Measurements from ENCODE around the gene MYH10. TPM values are rescaled to one million over a fixed set of nuclear protein-coding genes. Genes with fewer than 3 reads are reported as not detected.
"Not testable (repeated sequence)": the region's sequence is repeated elsewhere in the genome, so short reads cannot be mapped to it uniquely, and the experiment has no call there.

The MYH10 gene
- total RNA-seq, 1 donor from 2014 or later: 244 TPM

DNA sequence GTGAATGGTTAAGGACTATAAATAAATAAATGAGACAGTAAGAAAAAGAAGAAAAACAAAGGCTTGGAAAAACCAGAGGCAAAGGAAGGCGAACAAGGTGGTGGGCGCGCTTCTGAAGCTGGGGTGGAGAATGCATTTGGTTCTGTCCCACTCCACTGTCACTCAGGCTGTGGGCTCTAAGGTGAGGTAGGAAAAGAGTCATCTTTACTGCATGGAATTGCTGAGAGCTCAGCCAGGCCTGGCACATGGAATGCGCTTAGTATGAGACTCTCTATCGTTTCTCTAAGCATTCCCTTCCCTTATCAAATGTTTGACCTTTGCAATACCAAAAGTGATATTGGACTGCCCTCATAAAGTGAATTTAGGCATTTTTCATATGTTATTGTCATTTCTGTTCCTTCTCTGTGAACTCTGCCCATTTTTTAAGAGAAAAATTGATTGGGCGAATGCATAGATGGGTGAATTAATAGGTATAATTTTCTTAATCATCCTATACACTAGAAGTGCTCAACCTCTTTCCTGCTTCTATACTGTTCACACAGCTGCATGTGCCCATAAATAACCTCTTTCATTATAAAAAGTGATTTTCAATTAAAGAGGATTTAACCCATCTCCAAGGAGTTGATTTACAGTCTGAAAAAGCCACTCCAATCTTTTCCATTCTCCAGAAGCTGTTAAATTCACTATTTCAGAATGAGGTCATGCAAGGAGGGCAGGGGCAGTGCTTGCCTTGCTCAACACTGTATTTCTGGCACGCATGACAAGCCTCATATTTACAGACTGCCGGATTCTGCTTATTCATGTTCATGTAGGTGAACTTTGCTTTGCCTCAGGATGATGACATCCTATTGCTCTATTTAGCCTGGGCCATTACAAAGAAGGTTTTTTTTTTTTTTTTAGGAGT is 87.7 kb downstream of the MYH10 start:
- no peak overlapping the region for H3K4me3 Mint-ChIP-seq (ENCODE audit: low read depth)
- no peaks in the 10 kb centered on the region for H3K27me3 Mint-ChIP-seq
- H3K36me3 Mint-ChIP-seq (ENCODE audit: insufficient read depth): peaks cover 46% of the 10 kb centered on the region
- no peaks in the 10 kb centered on the region for H3K4me1 Mint-ChIP-seq (ENCODE audit: low read depth)
- TF ChIP-seq, protein P1, sequence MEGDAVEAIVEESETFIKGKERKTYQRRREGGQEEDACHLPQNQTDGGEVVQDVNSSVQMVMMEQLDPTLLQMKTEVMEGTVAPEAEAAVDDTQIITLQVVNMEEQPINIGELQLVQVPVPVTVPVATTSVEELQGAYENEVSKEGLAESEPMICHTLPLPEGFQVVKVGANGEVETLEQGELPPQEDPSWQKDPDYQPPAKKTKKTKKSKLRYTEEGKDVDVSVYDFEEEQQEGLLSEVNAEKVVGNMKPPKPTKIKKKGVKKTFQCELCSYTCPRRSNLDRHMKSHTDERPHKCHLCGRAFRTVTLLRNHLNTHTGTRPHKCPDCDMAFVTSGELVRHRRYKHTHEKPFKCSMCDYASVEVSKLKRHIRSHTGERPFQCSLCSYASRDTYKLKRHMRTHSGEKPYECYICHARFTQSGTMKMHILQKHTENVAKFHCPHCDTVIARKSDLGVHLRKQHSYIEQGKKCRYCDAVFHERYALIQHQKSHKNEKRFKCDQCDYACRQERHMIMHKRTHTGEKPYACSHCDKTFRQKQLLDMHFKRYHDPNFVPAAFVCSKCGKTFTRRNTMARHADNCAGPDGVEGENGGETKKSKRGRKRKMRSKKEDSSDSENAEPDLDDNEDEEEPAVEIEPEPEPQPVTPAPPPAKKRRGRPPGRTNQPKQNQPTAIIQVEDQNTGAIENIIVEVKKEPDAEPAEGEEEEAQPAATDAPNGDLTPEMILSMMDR (IDR thresholded peaks at IDR 0.05; ENCODE audit: unreplicated experiment): no peak
- no peaks in the 10 kb centered on the region for H3K9me3 Mint-ChIP-seq (ENCODE audit: low read depth)
- H3K27ac Mint-ChIP-seq: no peak overlapping the region
- DNase-seq (ENCODE audit: low spot score, unreplicated experiment): no peak

DNA sequence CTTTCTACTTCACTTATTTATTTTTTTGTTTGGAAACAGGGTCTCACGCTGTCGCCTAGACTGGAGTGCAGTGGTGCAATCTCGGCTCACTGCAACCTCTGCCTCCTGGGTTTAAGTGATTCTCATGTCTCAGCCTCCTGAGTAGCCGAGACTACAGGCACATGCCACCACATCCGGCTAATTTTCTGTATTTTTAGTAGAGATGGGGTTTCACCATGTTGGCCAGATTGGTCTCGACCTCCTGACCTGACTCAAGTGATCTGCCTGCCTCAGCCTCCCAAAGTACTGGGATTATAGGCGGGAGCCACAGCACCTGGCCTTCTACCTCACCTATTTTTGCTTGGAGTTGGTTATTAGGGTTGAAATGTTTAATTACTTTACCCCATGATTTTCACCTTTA is 90.5 kb downstream of the MYH10 start:
- not testable (repeated sequence) for H3K27me3 Mint-ChIP-seq

DNA sequence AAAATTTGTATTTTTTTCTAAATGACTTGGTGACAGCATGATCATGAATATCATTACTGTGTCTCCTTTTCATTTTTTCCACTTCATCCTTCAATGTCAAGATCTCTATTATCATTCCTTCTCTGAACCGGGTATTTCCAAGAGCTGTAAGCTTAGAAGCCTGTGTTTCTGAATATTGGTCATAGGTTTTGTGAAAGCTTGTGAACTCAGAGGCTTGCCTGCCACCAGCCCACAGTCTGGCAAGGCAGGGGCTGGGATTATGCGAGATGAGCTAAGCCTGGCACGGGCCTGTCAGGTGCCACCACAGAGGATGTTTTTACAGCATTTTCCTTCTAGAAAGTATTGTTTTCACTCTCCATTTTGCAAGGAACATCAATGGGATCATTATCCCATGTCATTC is 92.8 kb downstream of the MYH10 start:
- Mint-ChIP-seq H3K4me3 (ENCODE audit: low read depth) (no peak overlapping the region), H3K36me3 (ENCODE audit: insufficient read depth) (peaks cover 30% of the 10 kb centered on the region), H3K27ac (no peak overlapping the region), H3K4me1 (ENCODE audit: low read depth) (no peaks in the 10 kb centered on the region), H3K27me3 (no peaks in the 10 kb centered on the region), H3K9me3 (ENCODE audit: low read depth) (no peaks in the 10 kb centered on the region)
- no peak for DNase-seq (ENCODE audit: low spot score, unreplicated experiment)
- TF ChIP-seq, protein P1 (IDR thresholded peaks at IDR 0.05; ENCODE audit: unreplicated experiment): no peak

More for the DNA sequence above, 90.5 kb downstream of the MYH10 start:
- DNase-seq (ENCODE audit: low spot score, unreplicated experiment); H3K9me3 Mint-ChIP-seq (ENCODE audit: low read depth); H3K4me1 Mint-ChIP-seq (ENCODE audit: low read depth); H3K27ac Mint-ChIP-seq; H3K4me3 Mint-ChIP-seq (ENCODE audit: low read depth): not testable (repeated sequence)
- peaks cover 40% of the 10 kb centered on the region for H3K36me3 Mint-ChIP-seq (ENCODE audit: insufficient read depth)

DNA sequence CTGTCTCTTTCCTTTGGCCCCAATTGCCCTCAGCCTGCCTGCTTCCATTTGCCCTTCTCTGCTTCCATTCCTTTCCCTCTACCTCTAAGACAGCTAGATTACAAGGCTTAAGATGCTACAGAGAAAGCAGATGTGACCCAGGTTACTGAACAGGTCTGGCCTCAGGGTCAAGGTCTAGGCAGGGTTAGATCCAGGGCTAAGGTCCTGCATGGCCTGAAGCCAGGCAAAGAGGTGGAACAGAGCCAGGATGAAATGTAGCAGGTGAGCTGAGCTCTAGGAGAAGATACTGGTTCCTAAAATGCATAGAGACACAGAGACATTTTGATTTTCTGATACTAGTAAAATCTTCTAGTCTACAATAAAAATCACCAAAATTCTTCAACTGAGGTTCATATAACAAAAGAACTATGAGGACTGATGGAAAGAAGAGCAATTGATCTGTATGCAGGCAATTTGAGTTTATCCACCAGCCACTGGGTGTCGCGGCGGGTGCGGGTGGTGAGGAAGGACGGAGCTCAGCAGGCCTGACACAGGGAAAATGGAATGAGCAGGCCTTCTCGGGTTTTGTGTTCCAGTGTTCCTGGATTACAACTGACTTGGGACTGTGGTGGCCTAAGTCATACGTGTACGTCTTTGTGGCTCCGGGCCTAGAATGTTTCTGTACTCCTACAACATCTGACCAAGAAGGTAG is 95.9 kb downstream of the MYH10 start:
- H3K4me1 Mint-ChIP-seq (ENCODE audit: low read depth): no peaks in the 10 kb centered on the region
- no peaks in the 10 kb centered on the region for H3K27me3 Mint-ChIP-seq
- DNase-seq (ENCODE audit: low spot score, unreplicated experiment): no peak
- no peak overlapping the region for H3K27ac Mint-ChIP-seq
- H3K36me3 Mint-ChIP-seq (ENCODE audit: insufficient read depth): peaks cover 18% of the 10 kb centered on the region
- H3K9me3 Mint-ChIP-seq (ENCODE audit: low read depth): no peaks in the 10 kb centered on the region
- TF ChIP-seq, protein P1 (IDR thresholded peaks at IDR 0.05; ENCODE audit: unreplicated experiment): no peak
- H3K4me3 Mint-ChIP-seq (ENCODE audit: low read depth): no peak overlapping the region

DNA sequence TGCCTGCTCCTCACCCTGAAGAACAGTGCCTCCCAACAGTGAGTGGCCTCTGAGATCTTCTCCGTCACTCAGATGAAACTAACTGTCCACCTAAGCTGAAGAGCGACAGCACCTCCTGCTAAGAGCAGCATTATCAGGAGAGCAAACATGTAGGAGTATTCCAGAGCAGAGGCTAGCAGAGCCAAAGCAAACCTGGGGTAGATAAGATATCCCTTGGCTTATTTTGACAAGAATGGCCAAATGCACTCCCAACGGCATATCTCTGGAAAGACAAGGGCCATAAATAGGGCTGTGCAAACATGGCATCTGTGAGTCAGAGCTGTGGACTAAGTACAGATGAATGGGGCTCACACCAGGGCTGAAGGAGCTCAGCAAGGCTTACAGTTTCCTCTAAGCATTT is 98.5 kb downstream of the MYH10 start:
- Mint-ChIP-seq H3K4me1 (ENCODE audit: low read depth) (no peaks in the 10 kb centered on the region), H3K36me3 (ENCODE audit: insufficient read depth) (peaks cover 14% of the 10 kb centered on the region), H3K27me3 (no peaks in the 10 kb centered on the region), H3K27ac (no peak overlapping the region), H3K9me3 (ENCODE audit: low read depth) (no peaks in the 10 kb centered on the region), H3K4me3 (ENCODE audit: low read depth) (no peak overlapping the region)
- DNase-seq (ENCODE audit: low spot score, unreplicated experiment): no peak
- TF ChIP-seq, protein P1 (IDR thresholded peaks at IDR 0.05; ENCODE audit: unreplicated experiment): no peak
